Ovary (tissue), 9 donors: ENCODE data around the gene SNX9. TPM values are rescaled to one million over a fixed set of nuclear protein-coding genes. Genes with fewer than 3 reads are reported as not detected.

Experiments
- DNase-seq, 5 donors: peaks; one replicate each; pipeline ENCODE4 v3.0.0-alpha.2; 2019 to 2020
- H3K27ac ChIP-seq, 2 donors: fragments of 200-600 bp; one replicate each; pipeline versions ENCODE4 v1.5.1 to v1.8.0; 2019 to 2022
- H3K27me3 ChIP-seq: fragments of 200-600 bp; one replicate; pipeline ENCODE4 v1.8.0; 2022
- H3K36me3 ChIP-seq: fragments of 200-600 bp; sonication (generic); one replicate; pipeline ENCODE4 v1.5.1; 2019
- H3K4me1 ChIP-seq: one replicate; pipeline ENCODE4 v1.8.1; 2013; ENCODE audit warnings: mild to moderate bottlenecking, moderate library complexity; ENCODE audit not compliant: insufficient read depth
- H3K4me3 ChIP-seq: fragments of 200-600 bp; sonication (generic); one replicate; pipeline ENCODE4 v1.5.1; 2017
- H3K9me3 ChIP-seq, 2 donors: fragments of 200-600 bp in 1 of 2; sonication (generic) in 1 of 2; one replicate each; pipeline versions ENCODE4 v1.5.1 to v1.8.1; 2013 to 2019; ENCODE audit warnings: mild to moderate bottlenecking in 1 of 2, moderate library complexity in 1 of 2
- EP300 ChIP-seq: sonication (generic); formaldehyde crosslinking; IDR thresholded peaks from one replicate; pipeline ENCODE4 v1.6.1; 2017; ENCODE audit warnings: antibody characterized with exemption
- POLR2A ChIP-seq: fragments of 450-650 bp; IDR thresholded peaks from one replicate; pipeline ENCODE4 v1.6.1; 2017; ENCODE audit warnings: antibody characterized with exemption, mild to moderate bottlenecking, moderate library complexity
- WGBS, 3 donors: extraction: QIAGEN DNeasy Blood & Tissue Kit in 1 of 3; methylation state at CpG; one replicate each; pipeline versions ENCODE4 v1.1.5 to v1.1.7; 2013 to 2017; 5-methylcytosine and 5-hydroxymethylcytosine counted together
- intact Hi-C, 4 donors: fragments of 100-400 bp; cut with DNase I; formaldehyde crosslinking; loops; one replicate each; pipeline versions ENCODE4 v1.11.0 to v1.15.1; 2022 to 2023
- polyA plus RNA-seq, 2 donors: library from polyadenylated mRNA; stranded (reverse); fragments of 200-250 nt in 1 of 2; fragments of 350-450 nt in 1 of 2; fragmentation: Illumina TruSeq in 1 of 2; extraction: RNeasy Lipid Tissue Mini Kit (QIAGEN cat#74804) in 1 of 2; gene quantifications; one replicate each; pipeline ENCODE4 v1.2.3, GENCODE V29; 2013 to 2014
- total RNA-seq, 7 donors: library from RNA; depleted of rRNA in 2 of 7; stranded (reverse); fragments of >200 nt in 2 of 7; fragmentation: NEBNext Ultra II Directional in 3 of 7; extraction: Animal tissue kit (Norgen Biotek cat#: 25700) in 3 of 7; gene quantifications; one replicate each; pipeline versions ENCODE4 v1.1.0 to v1.2.4, GENCODE V29; 2016 to 2023
- TF ChIP-seq, protein P1 (sequence below), 3 donors: fragments of 450-650 bp in 2 of 3; fragments of 200-600 bp in 1 of 3; IDR thresholded peaks; one replicate each; pipeline versions ENCODE4 v1.5.1 to v1.8.0; 2016 to 2022; ENCODE audit warnings: antibody characterized with exemption in 3 of 3, mild to moderate bottlenecking in 1 of 3
- donor health status: DM: no; HTN: no; CAD: no; lungs with moderate emphysema.
- donor health status: DM: no; HTN: no; CAD: no.
- donor health status: Bipolar disorder and iron deficiency.
- donor health status: DM: yes; HTN: yes; CAD: no.
- donor health status: DM: no; HTN: no; CAD: no.
- donor health status: DM: yes; HTN: yes; CAD: no.

Gene SNX9
- total and polyA plus RNA-seq, 9 donors = 31.2 to 48.0 (median 38.7) TPM

DNA sequence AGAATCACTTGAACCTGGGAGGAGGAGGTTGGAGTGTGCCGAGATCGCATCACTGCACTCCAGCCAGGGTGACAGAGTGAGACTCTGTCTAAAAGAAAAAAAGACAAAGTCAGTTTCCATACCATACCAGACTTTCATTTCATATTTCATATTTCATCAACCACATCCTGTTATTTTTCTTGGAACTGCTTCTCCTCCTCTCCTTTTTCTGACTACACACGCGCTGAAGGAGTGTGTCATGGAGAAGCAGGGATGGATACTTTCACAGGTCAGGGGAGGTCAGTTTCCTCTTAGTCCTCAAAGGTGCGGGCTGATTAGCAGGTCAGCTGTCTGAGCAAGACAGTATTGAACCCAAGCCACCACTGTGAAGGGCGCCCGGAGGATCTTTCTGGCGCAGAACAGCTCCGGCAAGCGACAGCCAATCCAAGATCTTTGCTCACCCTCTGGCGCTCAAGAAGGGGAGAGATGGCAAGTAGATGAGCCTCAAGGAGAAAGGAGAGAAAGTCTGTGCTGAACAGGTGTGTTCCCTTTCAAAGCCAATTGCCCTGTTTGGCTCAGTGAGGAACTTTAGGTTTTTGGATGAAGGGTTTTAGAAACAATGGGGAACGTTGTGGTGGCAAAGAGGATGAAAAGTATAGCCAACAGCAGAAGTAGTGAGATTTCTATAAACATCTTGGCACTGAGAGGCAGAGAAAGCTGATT, 139.7 kb downstream of the SNX9 start:
- no peaks in the 10 kb centered on the region for H3K36me3 ChIP-seq
- no peaks in the 10 kb centered on the region for H3K27me3 ChIP-seq
- no peak overlapping the region for H3K27ac ChIP-seq
- TF ChIP-seq EP300 (no peak), POLR2A (no peak)
- TF ChIP-seq, protein P1, sequence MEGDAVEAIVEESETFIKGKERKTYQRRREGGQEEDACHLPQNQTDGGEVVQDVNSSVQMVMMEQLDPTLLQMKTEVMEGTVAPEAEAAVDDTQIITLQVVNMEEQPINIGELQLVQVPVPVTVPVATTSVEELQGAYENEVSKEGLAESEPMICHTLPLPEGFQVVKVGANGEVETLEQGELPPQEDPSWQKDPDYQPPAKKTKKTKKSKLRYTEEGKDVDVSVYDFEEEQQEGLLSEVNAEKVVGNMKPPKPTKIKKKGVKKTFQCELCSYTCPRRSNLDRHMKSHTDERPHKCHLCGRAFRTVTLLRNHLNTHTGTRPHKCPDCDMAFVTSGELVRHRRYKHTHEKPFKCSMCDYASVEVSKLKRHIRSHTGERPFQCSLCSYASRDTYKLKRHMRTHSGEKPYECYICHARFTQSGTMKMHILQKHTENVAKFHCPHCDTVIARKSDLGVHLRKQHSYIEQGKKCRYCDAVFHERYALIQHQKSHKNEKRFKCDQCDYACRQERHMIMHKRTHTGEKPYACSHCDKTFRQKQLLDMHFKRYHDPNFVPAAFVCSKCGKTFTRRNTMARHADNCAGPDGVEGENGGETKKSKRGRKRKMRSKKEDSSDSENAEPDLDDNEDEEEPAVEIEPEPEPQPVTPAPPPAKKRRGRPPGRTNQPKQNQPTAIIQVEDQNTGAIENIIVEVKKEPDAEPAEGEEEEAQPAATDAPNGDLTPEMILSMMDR (IDR thresholded peaks at IDR 0.05) = no peak
- no peak for DNase-seq
- WGBS, 3 donors = 79 to 82% (median 80%) methylated on average over 12 of the region's 12 CpGs
- H3K4me3 ChIP-seq = no peak overlapping the region
- H3K4me1 ChIP-seq = no peaks in the 10 kb centered on the region
- intact Hi-C loops = no loop called here
- H3K9me3 ChIP-seq = peaks cover 0 to 8% of the 10 kb centered on the region in 2 donors

DNA sequence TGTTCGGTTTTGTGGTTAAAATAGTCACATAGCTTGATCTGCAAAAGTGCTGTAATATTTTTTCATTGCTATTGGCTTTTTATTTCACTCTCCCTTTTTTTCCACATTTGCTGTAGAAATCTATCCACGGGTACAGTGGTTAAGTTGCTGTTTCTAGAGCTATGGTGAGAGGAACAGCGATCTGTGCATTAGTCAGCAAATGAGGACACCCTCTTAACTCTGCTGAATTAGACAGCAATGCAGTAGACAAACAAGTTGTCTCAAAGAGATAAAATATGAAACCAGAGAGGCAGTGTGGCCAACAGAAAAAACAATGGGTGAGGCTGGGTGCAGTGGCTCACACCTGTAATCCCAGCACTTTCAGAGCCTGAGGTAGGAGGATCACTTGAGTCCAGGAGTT, 141.1 kb downstream of the SNX9 start:
- H3K27ac ChIP-seq = no peak overlapping the region
- TF ChIP-seq, protein P1 (IDR thresholded peaks at IDR 0.05) = no peak
- no peak for TF ChIP-seq POLR2A
- TF ChIP-seq EP300 = no peak
- no peaks in the 10 kb centered on the region for H3K4me1 ChIP-seq
- DNase-seq = no peak
- H3K9me3 ChIP-seq = peaks cover 0 to 8% of the 10 kb centered on the region in 2 donors
- H3K4me3 ChIP-seq = no peak overlapping the region
- intact Hi-C loops = no loop called here
- WGBS, 3 donors = 70 to 90% (median 83%) methylated on average over 3 of the region's 3 CpGs
- no peaks in the 10 kb centered on the region for H3K27me3 ChIP-seq
- H3K36me3 ChIP-seq = no peaks in the 10 kb centered on the region

DNA sequence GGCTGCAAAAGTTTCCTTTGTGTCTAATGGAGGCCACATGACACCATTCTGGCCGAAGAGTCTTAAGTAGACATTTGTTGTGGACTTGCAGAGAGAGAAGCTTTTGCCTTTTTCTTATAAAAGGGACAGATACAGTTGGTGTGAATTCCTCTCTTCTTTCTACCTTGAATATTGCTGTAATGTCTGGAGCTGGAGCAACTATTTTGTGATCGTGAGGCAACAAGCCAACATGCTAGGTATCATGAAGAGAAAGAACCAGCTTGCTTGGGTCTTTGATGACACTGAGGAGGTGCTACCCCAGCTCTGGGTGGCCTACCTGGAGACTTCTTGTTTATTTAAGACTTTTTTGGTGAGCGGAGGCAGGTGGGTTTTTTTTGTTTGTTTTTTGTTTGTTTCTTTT, 142.3 kb downstream of the SNX9 start:
- Histone ChIP-seq H3K9me3 (no peaks in the 10 kb centered on the region), H3K36me3 (no peaks in the 10 kb centered on the region), H3K27ac (no peak overlapping the region), H3K4me3 (no peak overlapping the region), H3K27me3 (no peaks in the 10 kb centered on the region), H3K4me1 (no peaks in the 10 kb centered on the region)
- TF ChIP-seq, protein P1 (IDR thresholded peaks at IDR 0.05) = no peak
- TF ChIP-seq POLR2A (no peak), EP300 (no peak)
- WGBS, 3 donors = 93 to 98% (median 97%) methylated on average over 3 of the region's 3 CpGs
- intact Hi-C loops = no loop called here
- DNase-seq = no peak

DNA sequence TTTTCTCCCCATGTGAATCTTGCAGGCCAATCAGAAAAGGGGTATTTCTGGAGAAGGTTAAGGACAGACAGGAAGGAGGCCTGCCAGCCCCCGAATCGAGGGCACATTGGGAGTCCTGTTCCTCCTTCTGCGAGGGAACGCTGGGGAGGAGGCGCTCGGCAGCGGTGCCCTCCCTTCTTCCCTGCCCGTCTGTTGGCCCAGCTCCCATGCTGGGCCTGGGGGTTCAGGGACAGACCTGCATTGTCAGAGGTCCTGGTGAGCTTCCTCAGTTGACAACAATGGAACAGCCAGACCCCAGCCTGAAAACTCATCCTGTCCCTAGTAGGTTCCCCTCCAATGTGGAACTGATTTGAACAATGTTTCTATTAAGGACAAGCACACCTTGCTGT, 143.5 kb downstream of the SNX9 start:
- Histone ChIP-seq H3K4me1 (no peaks in the 10 kb centered on the region), H3K36me3 (no peaks in the 10 kb centered on the region), H3K9me3 (no peaks in the 10 kb centered on the region), H3K4me3 (no peak overlapping the region), H3K27me3 (no peaks in the 10 kb centered on the region), H3K27ac (no peak overlapping the region)
- no peak for DNase-seq
- TF ChIP-seq POLR2A = no peak
- TF ChIP-seq, protein P1 (IDR thresholded peaks at IDR 0.05) = no peak
- TF ChIP-seq EP300 = no peak
- WGBS, 3 donors = 81 to 84% (median 83%) methylated on average over 8 of the region's 8 CpGs
- intact Hi-C loops = no loop called here
